ENCODE measurements around the gene TTC9C.
"Not testable (repeated sequence)": the region's sequence is repeated elsewhere in the genome, so short reads cannot be mapped to it uniquely, and the experiment has no call there.

The TTC9C gene

GRCh38 chr11:62727872-62728170, 465 bp upstream of the TTC9C start:
- H2AFZ ChIP-seq (ENCODE audit: insufficient read depth, low read length, poor library complexity): peak overlapping the region; percentile 87
- H3K4ac ChIP-seq (ENCODE audit: low read depth, low read length): peak overlapping the region; percentile 80
- peak overlapping the region; percentile 91 for H2BK120ac ChIP-seq (ENCODE audit: insufficient read depth, low read length, poor library complexity)
- H3K27me3 ChIP-seq (ENCODE audit: insufficient read depth, low read length): no peaks in the 10 kb centered on the region
- peak overlapping the region; percentile 84 for H3K4me3 ChIP-seq (ENCODE audit: low read depth, low read length)
- H2AK5ac ChIP-seq (ENCODE audit: low read length): peak overlapping the region; percentile 69
- DNase-seq: peak; percentile 95 to 99
- no CpG with 5 or more reads among the region's 20 CpGs for WGBS (ENCODE audit: extremely low coverage, insufficient coverage, insufficient read length)
- H2BK5ac ChIP-seq (ENCODE audit: low read depth, low read length, poor library complexity): peak overlapping the region; percentile 92
- peak overlapping the region; percentile 93 for H3K14ac ChIP-seq (ENCODE audit: low read length)
- peak overlapping the region; percentile 94 for H3K18ac ChIP-seq (ENCODE audit: low read length)
- peak overlapping the region; percentile 98 for H4K91ac ChIP-seq (ENCODE audit: low read depth, low read length)
- peak overlapping the region; percentile 92 for H4K12ac ChIP-seq (ENCODE audit: low read depth, low read length)
- H3K4me2 ChIP-seq (ENCODE audit: low read length): peak overlapping the region; percentile 61
- H4K8ac ChIP-seq (ENCODE audit: low read depth, low read length): peak overlapping the region; percentile 99
- peaks cover 22% of the 10 kb centered on the region for H3K79me1 ChIP-seq (ENCODE audit: low read length)
- peak overlapping the region; percentile 87 for H3K9ac ChIP-seq (ENCODE audit: low read length)
- H3K4me1 ChIP-seq (ENCODE audit: control insufficient read depth in 1 of 2, insufficient read depth in 2 of 2, low read length in 2 of 2): peaks cover 2 to 4% of the 10 kb centered on the region in 2 experiments
- H2BK12ac ChIP-seq (ENCODE audit: low read length): no peak overlapping the region
- H3K27ac ChIP-seq (ENCODE audit: low read depth, low read length): peak overlapping the region; percentile 99
- H3K9me3 ChIP-seq (ENCODE audit: insufficient read depth, low read depth, low read length): no peaks in the 10 kb centered on the region
- no peak overlapping the region for H3K23ac ChIP-seq (ENCODE audit: low read length)
- peaks cover 30% of the 10 kb centered on the region for H3K79me2 ChIP-seq (ENCODE audit: control insufficient read depth, insufficient read depth, low read length, poor library complexity)
- peaks cover 13 to 14% of the 10 kb centered on the region in 2 experiments for H3K36me3 ChIP-seq (ENCODE audit: control insufficient read depth in 1 of 2, insufficient read depth in 2 of 2, low read length in 2 of 2)

- not testable (repeated sequence) for H2AFZ ChIP-seq (ENCODE audit: insufficient read depth, low read length, poor library complexity); H2BK120ac ChIP-seq (ENCODE audit: insufficient read depth, low read length, poor library complexity); H2BK12ac ChIP-seq (ENCODE audit: low read length); H3K23ac ChIP-seq (ENCODE audit: low read length); H3K4me2 ChIP-seq (ENCODE audit: low read length); H4K8ac ChIP-seq (ENCODE audit: low read depth, low read length); H3K9me3 ChIP-seq (ENCODE audit: insufficient read depth, low read depth, low read length); H3K9ac ChIP-seq (ENCODE audit: low read length); H4K12ac ChIP-seq (ENCODE audit: low read depth, low read length); H3K27me3 ChIP-seq (ENCODE audit: insufficient read depth, low read length); H3K4me3 ChIP-seq (ENCODE audit: low read depth, low read length); H3K14ac ChIP-seq (ENCODE audit: low read length); H3K4me1 ChIP-seq (ENCODE audit: control insufficient read depth in 1 of 2, insufficient read depth in 2 of 2, low read length in 2 of 2); H3K27ac ChIP-seq (ENCODE audit: low read depth, low read length); DNase-seq; H2AK5ac ChIP-seq (ENCODE audit: low read length); H4K91ac ChIP-seq (ENCODE audit: low read depth, low read length); H2BK5ac ChIP-seq (ENCODE audit: low read depth, low read length, poor library complexity); H3K18ac ChIP-seq (ENCODE audit: low read length)
- peaks cover 22% of the 10 kb centered on the region for H3K79me1 ChIP-seq (ENCODE audit: low read length)
- H3K79me2 ChIP-seq (ENCODE audit: control insufficient read depth, insufficient read depth, low read length, poor library complexity): peaks cover 27% of the 10 kb centered on the region
- WGBS (ENCODE audit: extremely low coverage, insufficient coverage, insufficient read length): no CpG with 5 or more reads among the region's 14 CpGs
- H3K36me3 ChIP-seq (ENCODE audit: control insufficient read depth in 1 of 2, insufficient read depth in 2 of 2, low read length in 2 of 2): peaks cover 8 to 11% of the 10 kb centered on the region in 2 experiments
- H3K4ac ChIP-seq (ENCODE audit: low read depth, low read length): peak overlapping the region; percentile 48
These were observed 1.8 kb downstream of the TTC9C start for GRCh38 chr11:62730076-62730475.

GRCh38 chr11:62732830-62733229, 4.5 kb downstream of the TTC9C start:
- H3K27ac ChIP-seq (ENCODE audit: low read depth, low read length): no peak overlapping the region
- no peak overlapping the region for H3K4ac ChIP-seq (ENCODE audit: low read depth, low read length)
- H3K23ac ChIP-seq (ENCODE audit: low read length): no peak overlapping the region
- H4K12ac ChIP-seq (ENCODE audit: low read depth, low read length): no peak overlapping the region
- no peak overlapping the region for H2BK5ac ChIP-seq (ENCODE audit: low read depth, low read length, poor library complexity)
- no peak overlapping the region for H4K91ac ChIP-seq (ENCODE audit: low read depth, low read length)
- no peak overlapping the region for H2BK120ac ChIP-seq (ENCODE audit: insufficient read depth, low read length, poor library complexity)
- no peak overlapping the region for H3K9ac ChIP-seq (ENCODE audit: low read length)
- peaks cover 8% of the 10 kb centered on the region for H3K79me1 ChIP-seq (ENCODE audit: low read length)
- DNase-seq: peak in 1 of 2 donors; percentile 58
- H2AK5ac ChIP-seq (ENCODE audit: low read length): no peak overlapping the region
- H3K4me3 ChIP-seq (ENCODE audit: low read depth, low read length): no peak overlapping the region
- no peak overlapping the region for H4K8ac ChIP-seq (ENCODE audit: low read depth, low read length)
- no CpG with 5 or more reads among the region's 2 CpGs for WGBS (ENCODE audit: extremely low coverage, insufficient coverage, insufficient read length)
- peaks cover 14 to 27% of the 10 kb centered on the region in 2 experiments for H3K36me3 ChIP-seq (ENCODE audit: control insufficient read depth in 1 of 2, insufficient read depth in 2 of 2, low read length in 2 of 2)
- no peak overlapping the region for H2BK12ac ChIP-seq (ENCODE audit: low read length)
- no peak overlapping the region for H3K4me2 ChIP-seq (ENCODE audit: low read length)
- no peak overlapping the region for H3K14ac ChIP-seq (ENCODE audit: low read length)
- H3K79me2 ChIP-seq (ENCODE audit: control insufficient read depth, insufficient read depth, low read length, poor library complexity): peaks cover 5% of the 10 kb centered on the region
- peaks cover 2 to 6% of the 10 kb centered on the region in 2 experiments for H3K4me1 ChIP-seq (ENCODE audit: control insufficient read depth in 1 of 2, insufficient read depth in 2 of 2, low read length in 2 of 2)
- no peaks in the 10 kb centered on the region for H3K9me3 ChIP-seq (ENCODE audit: insufficient read depth, low read depth, low read length)
- H3K18ac ChIP-seq (ENCODE audit: low read length): no peak overlapping the region
- no peak overlapping the region for H2AFZ ChIP-seq (ENCODE audit: insufficient read depth, low read length, poor library complexity)
- no peaks in the 10 kb centered on the region for H3K27me3 ChIP-seq (ENCODE audit: insufficient read depth, low read length)

- H2AFZ ChIP-seq (ENCODE audit: insufficient read depth, low read length, poor library complexity): no peak overlapping the region
- H2BK12ac ChIP-seq (ENCODE audit: low read length): no peak overlapping the region
- no peak overlapping the region for H3K14ac ChIP-seq (ENCODE audit: low read length)
- no peak overlapping the region for H4K12ac ChIP-seq (ENCODE audit: low read depth, low read length)
- no peak overlapping the region for H2BK120ac ChIP-seq (ENCODE audit: insufficient read depth, low read length, poor library complexity)
- peaks cover 31 to 47% of the 10 kb centered on the region in 2 experiments for H3K36me3 ChIP-seq (ENCODE audit: control insufficient read depth in 1 of 2, insufficient read depth in 2 of 2, low read length in 2 of 2)
- H3K4me2 ChIP-seq (ENCODE audit: low read length): no peak overlapping the region
- H3K4me3 ChIP-seq (ENCODE audit: low read depth, low read length): no peak overlapping the region
- H3K23ac ChIP-seq (ENCODE audit: low read length): peak overlapping the region; percentile 81
- no peaks in the 10 kb centered on the region for H3K27me3 ChIP-seq (ENCODE audit: insufficient read depth, low read length)
- no peak overlapping the region for H3K9ac ChIP-seq (ENCODE audit: low read length)
- no peak overlapping the region for H4K91ac ChIP-seq (ENCODE audit: low read depth, low read length)
- no peaks in the 10 kb centered on the region for H3K9me3 ChIP-seq (ENCODE audit: insufficient read depth, low read depth, low read length)
- DNase-seq: no peak
- no peak overlapping the region for H3K4ac ChIP-seq (ENCODE audit: low read depth, low read length)
- H4K8ac ChIP-seq (ENCODE audit: low read depth, low read length): no peak overlapping the region
- no peak overlapping the region for H2AK5ac ChIP-seq (ENCODE audit: low read length)
- no peaks in the 10 kb centered on the region for H3K79me1 ChIP-seq (ENCODE audit: low read length)
- H3K18ac ChIP-seq (ENCODE audit: low read length): no peak overlapping the region
- no peak overlapping the region for H2BK5ac ChIP-seq (ENCODE audit: low read depth, low read length, poor library complexity)
- H3K27ac ChIP-seq (ENCODE audit: low read depth, low read length): no peak overlapping the region
- H3K4me1 ChIP-seq (ENCODE audit: control insufficient read depth in 1 of 2, insufficient read depth in 2 of 2, low read length in 2 of 2): peaks cover 0 to 2% of the 10 kb centered on the region in 2 experiments
- H3K79me2 ChIP-seq (ENCODE audit: control insufficient read depth, insufficient read depth, low read length, poor library complexity): no peaks in the 10 kb centered on the region
These were observed 8.9 kb downstream of the TTC9C start for GRCh38 chr11:62737196-62737595.
